ENCODE results near the gene CDK5. TPM values are rescaled to one million over a fixed set of nuclear protein-coding genes. Genes with fewer than 3 reads are reported as not detected.

The CDK5 gene
- total RNA-seq, 2 donors from 2014 or later, result 22.2 to 25.2 TPM

DNA sequence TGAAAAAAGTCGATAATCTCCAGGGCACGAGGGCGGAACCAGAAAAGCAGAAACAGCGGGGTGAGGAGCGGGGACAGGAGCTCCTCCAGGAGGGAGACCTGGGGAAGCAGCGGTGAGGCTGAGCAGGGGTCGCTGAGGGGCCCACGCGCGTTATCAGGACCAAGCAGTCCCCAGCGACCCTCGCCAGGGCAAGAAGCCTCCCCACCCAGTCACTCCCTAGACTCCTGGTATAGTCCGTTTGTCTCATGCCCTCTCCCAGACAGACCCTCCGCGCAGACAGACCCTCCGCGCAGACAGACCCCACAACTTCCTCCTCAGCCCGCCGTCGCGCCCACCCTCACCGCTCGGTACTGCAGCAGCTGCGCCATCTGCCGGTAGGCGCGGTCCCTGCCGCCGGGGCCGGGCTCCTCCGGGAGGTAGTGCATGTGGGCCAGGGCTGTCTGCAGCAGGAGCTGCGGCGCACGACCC lies 39.7 kb downstream of the CDK5 start:
- Mint-ChIP-seq H3K4me1 (peaks cover 18% of the 10 kb centered on the region), H3K4me3 (peak overlapping the region; percentile 50), H3K36me3 (ENCODE audit: low read depth) (no peaks in the 10 kb centered on the region), H3K27ac (no peak overlapping the region), H3K27me3 (ENCODE audit: insufficient read depth) (peaks cover 89% of the 10 kb centered on the region), H3K9me3 (peaks cover 3% of the 10 kb centered on the region)
- peak; percentile 98 for DNase-seq
- H3K4me1 ChIP-seq (ENCODE audit: control insufficient read depth, insufficient read depth, low read length), result no peaks in the 10 kb centered on the region
- peaks cover 46% of the 10 kb centered on the region for H3K27me3 ChIP-seq (ENCODE audit: control insufficient read depth, insufficient read depth, low read length, poor library complexity, severe bottlenecking)
- H3K36me3 ChIP-seq (ENCODE audit: control insufficient read depth, insufficient read depth, low read length), result no peaks in the 10 kb centered on the region
- H3K4me3 ChIP-seq (ENCODE audit: low read length), result no peak overlapping the region
- H3K9me3 ChIP-seq (ENCODE audit: control insufficient read depth, low read length), result no peaks in the 10 kb centered on the region
- no peak overlapping the region for H3K9ac ChIP-seq (ENCODE audit: extremely low read depth, low read length, poor library complexity, severe bottlenecking)
- H3K27ac ChIP-seq (ENCODE audit: low read depth, low read length), result no peak overlapping the region
- TF ChIP-seq, protein P1, sequence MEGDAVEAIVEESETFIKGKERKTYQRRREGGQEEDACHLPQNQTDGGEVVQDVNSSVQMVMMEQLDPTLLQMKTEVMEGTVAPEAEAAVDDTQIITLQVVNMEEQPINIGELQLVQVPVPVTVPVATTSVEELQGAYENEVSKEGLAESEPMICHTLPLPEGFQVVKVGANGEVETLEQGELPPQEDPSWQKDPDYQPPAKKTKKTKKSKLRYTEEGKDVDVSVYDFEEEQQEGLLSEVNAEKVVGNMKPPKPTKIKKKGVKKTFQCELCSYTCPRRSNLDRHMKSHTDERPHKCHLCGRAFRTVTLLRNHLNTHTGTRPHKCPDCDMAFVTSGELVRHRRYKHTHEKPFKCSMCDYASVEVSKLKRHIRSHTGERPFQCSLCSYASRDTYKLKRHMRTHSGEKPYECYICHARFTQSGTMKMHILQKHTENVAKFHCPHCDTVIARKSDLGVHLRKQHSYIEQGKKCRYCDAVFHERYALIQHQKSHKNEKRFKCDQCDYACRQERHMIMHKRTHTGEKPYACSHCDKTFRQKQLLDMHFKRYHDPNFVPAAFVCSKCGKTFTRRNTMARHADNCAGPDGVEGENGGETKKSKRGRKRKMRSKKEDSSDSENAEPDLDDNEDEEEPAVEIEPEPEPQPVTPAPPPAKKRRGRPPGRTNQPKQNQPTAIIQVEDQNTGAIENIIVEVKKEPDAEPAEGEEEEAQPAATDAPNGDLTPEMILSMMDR (conservative IDR thresholded peaks at IDR 0.05), result peak; percentile 98
- WGBS, 2 experiments (ENCODE audit: insufficient coverage in 1 of 2, insufficient read length in 1 of 2), result 19 to 50% methylated on average over 5 to 34 of the region's 34 CpGs

DNA sequence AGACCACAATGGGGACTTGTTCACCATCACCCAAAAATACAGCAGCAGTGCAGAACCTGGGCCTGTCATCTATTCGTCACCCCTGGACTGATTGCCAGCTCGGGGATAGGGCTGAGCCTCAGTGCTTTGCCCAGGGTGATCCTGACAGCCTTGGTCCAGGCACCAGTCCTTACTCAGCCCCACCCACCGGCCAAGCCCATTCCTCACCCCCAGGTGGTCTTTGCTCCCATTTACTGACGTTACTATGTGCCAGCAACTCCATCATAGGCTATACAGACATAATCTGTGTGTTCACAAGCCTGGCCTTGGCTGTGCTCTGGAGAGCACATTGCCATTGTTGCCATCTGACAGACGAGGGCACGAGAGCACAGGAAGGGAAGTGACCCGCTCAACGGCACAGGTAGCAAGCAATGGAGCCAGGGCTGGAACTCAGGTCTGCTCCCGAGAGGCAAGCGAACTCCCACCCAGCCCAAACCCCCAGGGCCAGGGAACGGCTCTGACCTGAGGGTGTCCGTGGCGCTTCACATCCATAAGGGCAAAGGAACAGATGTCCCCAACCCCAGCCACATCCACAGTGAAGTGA lies 40.2 kb downstream of the CDK5 start:
- Mint-ChIP-seq H3K27ac (no peak overlapping the region), H3K27me3 (ENCODE audit: insufficient read depth) (peaks cover 92% of the 10 kb centered on the region), H3K9me3 (peaks cover 3% of the 10 kb centered on the region), H3K36me3 (ENCODE audit: low read depth) (no peaks in the 10 kb centered on the region), H3K4me1 (peaks cover 21% of the 10 kb centered on the region), H3K4me3 (peak overlapping the region; percentile 50)
- no peaks in the 10 kb centered on the region for H3K4me1 ChIP-seq (ENCODE audit: control insufficient read depth, insufficient read depth, low read length)
- H3K9ac ChIP-seq (ENCODE audit: extremely low read depth, low read length, poor library complexity, severe bottlenecking), result no peak overlapping the region
- H3K27me3 ChIP-seq (ENCODE audit: control insufficient read depth, insufficient read depth, low read length, poor library complexity, severe bottlenecking), result peaks cover 46% of the 10 kb centered on the region
- whole genome bisulfite sequencing, 2 experiments (ENCODE audit: insufficient coverage in 1 of 2, insufficient read length in 1 of 2), result 80 to 88% methylated on average over 8 to 13 of the region's 13 CpGs
- TF ChIP-seq, protein P1 (conservative IDR thresholded peaks at IDR 0.05), result no peak
- H3K4me3 ChIP-seq (ENCODE audit: low read length), result no peak overlapping the region
- H3K9me3 ChIP-seq (ENCODE audit: control insufficient read depth, low read length), result no peaks in the 10 kb centered on the region
- H3K27ac ChIP-seq (ENCODE audit: low read depth, low read length), result no peak overlapping the region
- peak; percentile 51 for DNase-seq
- H3K36me3 ChIP-seq (ENCODE audit: control insufficient read depth, insufficient read depth, low read length), result no peaks in the 10 kb centered on the region

- no peaks in the 10 kb centered on the region for H3K36me3 Mint-ChIP-seq (ENCODE audit: low read depth)
- peak; percentile 60 for DNase-seq
- H3K27me3 Mint-ChIP-seq (ENCODE audit: insufficient read depth), result peaks cover 95% of the 10 kb centered on the region
- no peaks in the 10 kb centered on the region for H3K9me3 ChIP-seq (ENCODE audit: control insufficient read depth, low read length)
- TF ChIP-seq, protein P1 (conservative IDR thresholded peaks at IDR 0.05), result no peak
- no peaks in the 10 kb centered on the region for H3K4me1 ChIP-seq (ENCODE audit: control insufficient read depth, insufficient read depth, low read length)
- H3K4me1 Mint-ChIP-seq, result peaks cover 24% of the 10 kb centered on the region
- no peak overlapping the region for H3K9ac ChIP-seq (ENCODE audit: extremely low read depth, low read length, poor library complexity, severe bottlenecking)
- no peak overlapping the region for H3K27ac ChIP-seq (ENCODE audit: low read depth, low read length)
- WGBS, 2 experiments (ENCODE audit: insufficient coverage in 1 of 2, insufficient read length in 1 of 2), result 89 to 96% methylated on average over 8 to 15 of the region's 15 CpGs
- H3K4me3 Mint-ChIP-seq, result no peak overlapping the region
- H3K27ac Mint-ChIP-seq, result no peak overlapping the region
- no peaks in the 10 kb centered on the region for H3K36me3 ChIP-seq (ENCODE audit: control insufficient read depth, insufficient read depth, low read length)
- no peak overlapping the region for H3K4me3 ChIP-seq (ENCODE audit: low read length)
- H3K27me3 ChIP-seq (ENCODE audit: control insufficient read depth, insufficient read depth, low read length, poor library complexity, severe bottlenecking), result peaks cover 46% of the 10 kb centered on the region
- H3K9me3 Mint-ChIP-seq, result peaks cover 3% of the 10 kb centered on the region
These were observed 40.8 kb downstream of the CDK5 start for GRCh38 chr7:151016942-151017341.

Measured in endodermal cell (in vitro differentiated cells).